Measurements from ENCODE around the gene ZFAND3.

DNA sequence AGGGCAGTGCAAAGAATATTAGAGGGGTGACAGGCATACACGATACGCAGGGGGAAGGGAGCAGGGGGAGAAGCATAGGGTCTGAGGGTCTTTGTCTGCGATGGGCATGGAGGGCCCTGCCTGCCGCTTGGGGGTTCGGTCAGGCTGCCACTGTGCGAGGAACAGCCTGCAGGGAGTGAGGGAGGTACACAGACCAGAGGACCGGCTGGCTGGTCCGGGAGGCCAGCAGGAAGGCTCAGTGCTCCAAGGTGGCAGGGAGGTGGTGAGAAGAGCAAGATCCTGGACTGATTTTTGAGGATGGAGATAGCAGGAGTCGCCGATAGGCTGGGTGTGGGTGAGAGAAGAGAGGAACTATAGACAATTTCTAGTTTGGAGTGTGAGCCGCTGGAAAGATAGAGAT lies 338.4 kb downstream of the ZFAND3 start:
- no peak for TF ChIP-seq CTCF (IDR thresholded peaks at IDR 0.05)
- no peak for TF ChIP-seq EP300 (IDR thresholded peaks at IDR 0.05; ENCODE audit: borderline replicate concordance in 1 of 2, low read depth in 1 of 2, low read length in 1 of 2)
- no peak for TF ChIP-seq NRF1 (IDR thresholded peaks at IDR 0.05; ENCODE audit: low read depth, low read length)
- no peak for TF ChIP-seq USF1 (IDR thresholded peaks at IDR 0.05; ENCODE audit: borderline replicate concordance, low read depth)
- TF ChIP-seq, protein P1, sequence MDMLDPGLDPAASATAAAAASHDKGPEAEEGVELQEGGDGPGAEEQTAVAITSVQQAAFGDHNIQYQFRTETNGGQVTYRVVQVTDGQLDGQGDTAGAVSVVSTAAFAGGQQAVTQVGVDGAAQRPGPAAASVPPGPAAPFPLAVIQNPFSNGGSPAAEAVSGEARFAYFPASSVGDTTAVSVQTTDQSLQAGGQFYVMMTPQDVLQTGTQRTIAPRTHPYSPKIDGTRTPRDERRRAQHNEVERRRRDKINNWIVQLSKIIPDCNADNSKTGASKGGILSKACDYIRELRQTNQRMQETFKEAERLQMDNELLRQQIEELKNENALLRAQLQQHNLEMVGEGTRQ (IDR thresholded peaks at IDR 0.05; ENCODE audit: borderline replicate concordance, low read depth, low read length): no peak
- TF ChIP-seq RXRA (IDR thresholded peaks at IDR 0.05; ENCODE audit: borderline replicate concordance, low read depth): no peak
- TF ChIP-seq POLR2AphosphoS5 (IDR thresholded peaks at IDR 0.05; ENCODE audit: low read depth, low read length): no peak
- TF ChIP-seq GABPA (IDR thresholded peaks at IDR 0.05; ENCODE audit: low read depth): no peak
- TF ChIP-seq MXI1 (IDR thresholded peaks at IDR 0.05; ENCODE audit: low read depth, low read length): no peak
- TF ChIP-seq YY1 (IDR thresholded peaks at IDR 0.05; ENCODE audit: low read depth): no peak
- no peak for TF ChIP-seq CHD2 (IDR thresholded peaks at IDR 0.05; ENCODE audit: low read length, partially characterized antibody)

Data from SK-N-SH (cell line).